ENCODE data around the gene MVB12B. TPM values are rescaled to one million over a fixed set of nuclear protein-coding genes. Genes with fewer than 3 reads are reported as not detected.

Gene MVB12B
- total RNA-seq, 1 donor from 2014 or later = 28.5 TPM

DNA sequence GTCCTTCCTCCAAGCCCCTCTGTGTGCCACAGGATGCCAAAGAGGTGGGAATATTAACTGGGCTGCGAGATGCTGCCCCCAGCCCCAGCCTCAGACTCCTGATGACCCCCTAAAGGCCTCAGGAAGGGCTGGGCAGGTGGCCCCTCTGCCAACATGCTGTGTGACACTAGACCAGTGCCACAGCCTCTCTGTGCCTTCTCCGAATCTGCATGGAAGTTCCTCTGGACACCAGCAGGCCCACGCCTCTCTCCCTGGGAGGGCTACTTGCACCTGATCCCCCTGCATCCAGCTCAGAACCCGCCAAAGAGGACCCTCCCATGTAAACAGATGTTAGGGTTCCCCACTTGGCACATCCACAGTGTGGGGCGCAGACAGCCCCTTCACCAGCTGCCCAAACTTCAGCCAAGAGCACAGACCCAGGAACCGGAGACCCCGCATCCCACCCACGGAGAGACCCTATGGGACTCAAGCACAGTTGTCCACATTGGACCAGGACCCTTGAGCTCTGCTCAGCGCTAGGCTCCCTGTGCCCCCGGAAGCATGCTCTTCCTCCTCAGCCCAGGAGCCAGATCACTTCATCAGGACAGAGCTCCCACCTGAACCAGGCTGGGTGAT lies 195.5 kb downstream of the MVB12B start:
- no peak for FAIRE-seq

DNA sequence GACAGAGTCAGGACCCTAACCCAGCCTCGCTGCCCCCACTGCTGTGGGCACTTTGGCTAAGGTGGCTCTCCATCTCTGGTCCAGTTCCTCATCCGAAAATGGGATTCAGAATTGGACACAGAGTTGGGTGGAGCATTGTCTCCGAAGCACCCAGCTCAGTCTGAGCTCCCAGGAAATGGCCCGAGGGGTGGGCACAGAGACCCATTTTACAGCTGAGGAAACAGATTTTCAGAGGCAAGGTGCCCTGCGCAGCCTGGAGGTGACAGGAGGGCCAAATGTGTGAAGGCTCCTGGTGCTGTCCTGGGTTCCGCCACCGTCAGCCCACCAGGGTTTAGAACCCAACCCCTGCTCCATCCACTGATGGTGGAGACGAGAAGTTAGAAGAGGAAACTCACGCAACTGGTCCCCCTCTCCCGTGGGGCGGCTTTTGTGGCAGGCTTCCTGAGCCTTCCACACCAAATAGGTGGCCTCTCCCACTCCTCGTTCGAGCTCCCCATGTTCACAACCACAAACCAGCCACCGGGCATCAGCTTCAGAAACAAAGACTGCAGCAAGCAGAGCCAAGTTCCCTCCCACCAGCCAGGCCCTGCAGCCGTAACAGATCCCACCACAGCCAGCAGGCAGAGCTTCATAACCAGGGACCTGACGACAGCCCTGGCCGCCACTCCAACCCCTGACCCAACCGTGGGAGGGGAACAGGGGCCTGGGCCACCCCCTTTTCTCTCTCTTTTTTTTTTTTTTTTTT lies 196.2 kb downstream of the MVB12B start:
- DNase-seq (ENCODE audit: low spot score in 2 of 2) = no peak

More for the DNA sequence above, 195.5 kb downstream of the MVB12B start:
- DNase-seq (ENCODE audit: low spot score in 2 of 2) = no peak

DNA sequence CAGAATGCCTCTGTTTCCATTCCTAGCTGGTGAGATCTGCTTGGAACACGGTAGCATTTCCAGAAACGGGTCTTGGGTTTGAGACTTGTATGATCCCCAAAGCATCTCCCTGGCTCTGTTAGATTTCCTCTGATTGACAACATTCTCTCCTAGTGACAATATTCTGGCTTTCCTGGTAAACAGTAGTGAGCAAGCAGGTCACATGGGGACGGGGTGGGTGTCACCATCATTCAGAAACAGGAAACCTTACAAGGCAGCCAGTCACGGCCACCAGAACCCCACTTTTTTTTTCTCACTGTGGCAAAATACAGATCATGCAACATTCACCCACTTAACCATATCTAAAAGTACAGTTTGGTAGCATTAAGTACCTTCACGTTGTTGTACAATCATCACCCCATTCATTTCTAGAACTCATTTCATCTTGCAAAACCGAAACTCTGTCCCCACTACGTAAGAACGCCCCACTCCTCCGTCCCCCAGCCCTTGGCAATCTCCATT lies 197.0 kb downstream of the MVB12B start:
- no peak for FAIRE-seq

More for the DNA sequence above, 196.2 kb downstream of the MVB12B start:
- FAIRE-seq = no peak

DNA sequence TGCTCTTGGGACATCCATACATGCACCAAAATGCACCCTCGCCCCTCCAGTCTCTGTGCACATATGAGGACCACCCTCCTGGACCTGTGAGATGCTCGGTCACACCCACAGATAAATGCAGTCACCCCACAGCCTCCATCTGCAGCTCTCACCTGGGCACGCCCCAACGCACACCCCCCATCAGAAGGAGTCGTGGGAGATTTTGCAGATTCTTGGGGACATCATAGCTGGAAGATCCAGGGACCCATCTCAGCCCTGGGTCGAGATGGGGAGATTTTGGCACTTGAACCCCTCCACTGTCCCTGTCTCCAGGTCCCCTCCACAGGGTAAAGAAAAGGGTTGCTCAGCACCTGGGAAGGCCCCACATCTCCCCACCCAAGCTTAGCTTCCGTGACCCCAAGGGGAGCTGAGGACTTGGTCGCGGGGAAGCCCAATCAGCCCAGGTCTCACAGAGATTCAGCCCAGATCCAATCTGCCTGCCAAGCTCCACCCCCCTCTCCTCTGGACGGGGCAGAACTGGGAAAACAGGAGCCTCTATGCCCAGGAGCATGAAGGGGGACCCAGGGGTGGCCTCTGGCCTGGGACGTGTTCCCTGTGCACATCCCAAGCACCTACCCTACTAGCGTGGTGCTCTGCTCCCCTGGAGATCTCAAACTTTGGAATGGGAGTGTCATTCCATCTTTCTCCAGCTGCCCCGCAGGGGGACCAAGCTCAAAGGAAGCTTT lies 197.9 kb downstream of the MVB12B start:
- no peak for DNase-seq (ENCODE audit: low spot score in 2 of 2)
- no peak for FAIRE-seq

More for the DNA sequence above, 197.0 kb downstream of the MVB12B start:
- no peak for DNase-seq (ENCODE audit: low spot score in 2 of 2)

DNA sequence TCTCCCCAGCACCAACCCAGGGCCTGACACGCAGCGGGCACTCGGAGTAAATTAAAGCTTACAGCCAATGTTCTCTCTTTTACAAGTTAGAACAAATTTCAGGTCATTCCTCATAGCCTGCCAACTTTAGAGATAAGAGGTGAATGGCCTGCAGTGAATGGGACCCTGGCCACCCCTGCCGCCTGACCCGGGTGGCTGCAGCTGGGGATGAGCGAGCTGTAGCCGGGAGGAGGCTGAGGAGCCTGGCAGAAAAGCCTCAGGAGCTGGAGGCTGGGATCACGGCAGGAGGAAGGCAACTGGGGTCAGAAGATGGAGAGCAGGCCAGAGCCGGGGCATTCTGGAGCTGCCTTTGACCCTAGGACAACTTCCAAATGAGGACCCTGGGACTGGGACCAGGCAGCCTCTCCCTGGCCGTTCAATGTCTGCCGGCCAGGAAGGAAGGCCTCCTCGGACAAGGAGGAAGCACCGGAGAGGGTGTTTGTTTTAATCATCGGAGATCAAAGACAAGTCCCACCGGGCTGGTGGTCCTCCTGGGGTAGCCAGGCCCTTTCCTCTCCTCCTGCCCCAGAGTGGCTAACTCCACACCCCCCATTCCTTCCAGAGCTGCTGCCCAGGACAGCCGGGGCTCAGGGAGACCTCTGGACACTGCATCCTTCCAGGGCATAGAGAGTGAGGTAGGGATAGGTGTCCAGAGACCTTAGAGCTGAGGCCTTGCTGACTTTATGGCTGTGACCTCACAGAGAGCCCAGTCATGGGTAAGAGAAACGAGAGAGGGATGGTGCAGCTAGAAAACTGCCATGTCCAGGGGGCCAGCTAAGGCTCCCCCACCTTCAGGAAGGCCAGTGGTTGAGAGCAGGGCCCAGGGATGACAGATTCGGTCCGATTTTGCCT lies 199.8 kb downstream of the MVB12B start:
- no peak for FAIRE-seq
- DNase-seq (ENCODE audit: low spot score in 2 of 2) = no peak

DNA sequence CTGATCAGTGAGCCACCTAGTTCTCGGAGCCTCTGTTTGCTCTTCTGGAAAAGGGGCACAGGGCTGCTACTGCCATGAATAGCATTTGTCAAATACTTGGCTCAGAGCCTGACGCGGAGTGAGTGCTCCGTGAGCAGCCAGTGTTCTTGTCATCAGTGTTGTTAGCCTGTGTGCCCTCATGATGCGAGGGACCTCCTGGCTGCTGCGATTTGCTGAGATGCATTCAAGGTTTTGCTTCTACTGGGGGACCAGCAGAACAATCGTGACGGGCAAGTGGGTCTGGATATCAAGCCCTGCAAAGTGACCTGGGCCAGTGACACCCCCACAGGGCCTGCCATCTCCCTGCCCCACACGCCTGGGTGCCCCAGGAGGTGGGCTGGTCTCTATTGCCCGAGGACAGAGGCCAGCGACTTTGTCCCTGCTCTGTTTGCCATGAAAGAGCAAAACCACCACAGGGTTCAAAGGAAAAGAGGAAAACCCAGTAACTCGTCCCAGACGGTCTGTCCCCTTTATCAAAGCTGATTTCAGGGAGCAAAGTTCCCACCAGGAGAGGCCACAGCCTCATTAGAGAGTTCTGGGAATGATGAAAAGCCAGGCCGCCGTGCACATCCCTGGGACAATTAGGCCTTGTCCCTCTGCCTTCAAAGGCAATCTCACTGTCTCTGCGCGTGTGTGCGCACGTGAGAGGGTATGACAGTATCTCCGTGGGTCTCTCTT lies 200.6 kb downstream of the MVB12B start:
- DNase-seq (ENCODE audit: low spot score in 2 of 2) = no peak
- FAIRE-seq = no peak

DNA sequence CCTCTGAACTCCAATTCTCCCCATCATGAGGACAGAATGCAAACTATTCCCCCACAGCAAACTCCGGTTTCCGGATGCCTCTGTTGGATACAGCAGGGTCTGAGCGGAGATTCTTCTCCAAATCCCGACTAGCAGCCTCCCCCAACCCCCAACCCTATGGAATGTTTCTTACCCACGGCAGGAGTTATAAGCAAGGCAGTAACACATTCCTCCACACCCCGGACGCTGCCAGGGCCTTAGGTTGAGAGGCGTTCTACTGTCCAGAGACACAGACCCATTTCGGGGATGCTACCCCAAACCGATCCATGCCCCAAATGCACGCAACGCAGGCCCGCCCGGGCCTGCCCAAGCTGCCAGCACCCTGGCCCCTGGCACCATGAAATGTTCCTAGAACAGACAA lies 201.5 kb downstream of the MVB12B start:
- DNase-seq (ENCODE audit: low spot score in 2 of 2) (no peak), FAIRE-seq (no peak)

DNA sequence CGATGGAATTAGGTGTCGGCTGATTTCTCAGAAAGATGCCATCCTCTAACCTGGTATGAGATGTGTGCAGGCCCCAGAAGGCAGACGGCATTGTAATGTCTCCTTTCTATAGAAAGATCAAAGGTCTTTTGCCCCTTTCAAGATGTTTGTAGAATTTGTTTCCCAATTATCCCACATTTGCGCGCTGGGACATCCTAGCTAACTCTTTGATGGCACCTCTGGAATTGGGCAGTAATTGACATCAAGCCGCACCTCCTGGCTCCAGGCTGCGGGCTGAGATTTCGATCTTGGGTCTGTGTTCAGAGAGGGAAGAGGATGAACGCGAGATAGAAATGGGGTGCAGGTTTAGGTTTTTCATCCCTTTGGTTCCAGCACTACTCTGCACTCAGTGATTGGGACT lies 202.3 kb downstream of the MVB12B start:
- no peak for DNase-seq (ENCODE audit: low spot score in 2 of 2)
- no peak for FAIRE-seq

DNA sequence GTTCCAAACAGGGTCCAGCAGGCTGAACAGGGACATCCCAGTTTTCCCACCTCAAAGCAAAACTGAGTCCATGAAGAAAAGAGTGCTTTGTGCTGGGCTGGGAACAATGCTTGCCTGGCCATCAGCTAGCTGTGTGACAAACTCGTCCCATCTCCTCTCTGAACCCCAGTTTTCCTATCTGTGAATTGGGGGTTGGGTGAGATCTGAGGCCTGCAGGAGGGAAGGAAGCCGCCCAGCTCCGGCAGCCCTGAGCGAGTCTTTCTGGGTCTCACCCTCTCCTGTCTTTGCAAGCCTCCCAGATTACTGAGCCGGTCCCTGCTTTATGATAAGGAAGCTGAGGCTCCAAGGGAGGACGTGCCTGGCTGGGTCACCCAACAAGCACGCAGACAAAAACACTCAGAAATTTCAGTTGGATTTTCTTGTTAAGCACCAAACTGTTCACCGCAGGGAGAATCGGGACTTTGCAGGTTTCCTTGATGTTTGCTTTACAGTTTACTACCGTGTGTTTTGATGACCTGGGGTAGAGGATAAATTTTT lies 204.5 kb downstream of the MVB12B start:
- DNase-seq (ENCODE audit: low spot score in 2 of 2) = no peak
- no peak for FAIRE-seq

DNA sequence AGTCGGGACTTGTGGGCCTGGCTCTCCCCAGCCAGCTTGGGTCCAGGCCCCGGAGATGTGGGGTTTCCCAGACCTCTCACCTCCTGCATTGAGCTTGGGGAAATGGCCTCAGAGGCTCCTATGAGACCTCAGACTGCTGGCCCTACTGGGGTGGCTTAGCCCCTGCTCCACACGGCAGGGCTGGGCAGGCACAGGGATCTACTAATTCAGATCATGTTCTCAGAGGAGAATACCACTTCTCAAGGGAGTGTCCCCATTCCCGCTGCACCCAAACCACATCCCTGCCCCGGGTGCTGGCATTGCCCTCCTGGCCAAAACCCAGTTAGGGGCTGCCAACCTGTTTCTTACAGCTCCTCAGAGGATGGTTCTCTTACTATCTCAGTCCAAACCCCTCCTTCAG lies 205.0 kb downstream of the MVB12B start:
- no peak for DNase-seq (ENCODE audit: low spot score in 2 of 2)
- no peak for FAIRE-seq

DNA sequence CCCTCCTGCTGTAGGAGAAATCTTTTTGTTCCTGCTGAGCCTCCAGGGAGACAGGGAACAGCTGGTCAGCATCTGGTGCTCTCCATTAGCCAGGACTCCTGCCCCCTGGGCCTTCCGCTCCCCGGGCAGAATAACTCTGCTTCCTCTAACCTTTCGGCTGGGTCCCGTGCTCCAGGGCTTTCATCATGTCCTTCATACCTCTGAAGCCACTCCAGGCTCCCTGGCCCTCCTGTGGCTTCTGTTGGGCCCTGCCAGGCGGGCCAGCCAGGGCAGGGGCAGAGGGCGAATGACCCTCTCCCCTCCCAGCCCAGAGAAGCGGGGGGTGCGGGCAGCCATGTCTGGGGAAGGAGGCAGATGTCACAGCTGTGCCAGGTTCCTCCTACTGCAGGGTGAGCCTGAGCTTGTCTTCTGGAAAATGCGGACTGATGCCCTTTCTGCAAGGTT lies 205.4 kb downstream of the MVB12B start:
- FAIRE-seq (no peak), DNase-seq (ENCODE audit: low spot score in 2 of 2) (no peak)

DNA sequence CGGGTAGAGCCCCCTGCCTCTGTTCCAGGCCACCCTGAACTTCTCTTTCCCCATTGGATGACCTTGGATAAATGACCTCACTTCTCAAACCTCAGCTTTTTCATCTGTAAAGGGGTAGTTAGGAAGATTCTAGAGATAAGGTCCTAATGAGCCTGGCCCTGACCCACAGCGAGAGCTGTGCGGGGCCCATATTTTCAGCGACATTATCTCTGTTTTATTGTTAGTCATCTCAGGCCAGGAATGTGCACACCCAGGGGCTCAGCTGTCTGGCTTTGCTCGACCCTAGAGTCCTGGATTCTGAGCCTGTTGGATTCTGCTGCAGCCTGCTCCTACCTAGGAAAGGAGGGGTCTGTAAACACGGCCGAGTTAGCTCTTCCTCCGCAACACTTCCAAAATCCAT lies 205.9 kb downstream of the MVB12B start:
- no peak for DNase-seq (ENCODE audit: low spot score in 2 of 2)
- no peak for FAIRE-seq

DNA sequence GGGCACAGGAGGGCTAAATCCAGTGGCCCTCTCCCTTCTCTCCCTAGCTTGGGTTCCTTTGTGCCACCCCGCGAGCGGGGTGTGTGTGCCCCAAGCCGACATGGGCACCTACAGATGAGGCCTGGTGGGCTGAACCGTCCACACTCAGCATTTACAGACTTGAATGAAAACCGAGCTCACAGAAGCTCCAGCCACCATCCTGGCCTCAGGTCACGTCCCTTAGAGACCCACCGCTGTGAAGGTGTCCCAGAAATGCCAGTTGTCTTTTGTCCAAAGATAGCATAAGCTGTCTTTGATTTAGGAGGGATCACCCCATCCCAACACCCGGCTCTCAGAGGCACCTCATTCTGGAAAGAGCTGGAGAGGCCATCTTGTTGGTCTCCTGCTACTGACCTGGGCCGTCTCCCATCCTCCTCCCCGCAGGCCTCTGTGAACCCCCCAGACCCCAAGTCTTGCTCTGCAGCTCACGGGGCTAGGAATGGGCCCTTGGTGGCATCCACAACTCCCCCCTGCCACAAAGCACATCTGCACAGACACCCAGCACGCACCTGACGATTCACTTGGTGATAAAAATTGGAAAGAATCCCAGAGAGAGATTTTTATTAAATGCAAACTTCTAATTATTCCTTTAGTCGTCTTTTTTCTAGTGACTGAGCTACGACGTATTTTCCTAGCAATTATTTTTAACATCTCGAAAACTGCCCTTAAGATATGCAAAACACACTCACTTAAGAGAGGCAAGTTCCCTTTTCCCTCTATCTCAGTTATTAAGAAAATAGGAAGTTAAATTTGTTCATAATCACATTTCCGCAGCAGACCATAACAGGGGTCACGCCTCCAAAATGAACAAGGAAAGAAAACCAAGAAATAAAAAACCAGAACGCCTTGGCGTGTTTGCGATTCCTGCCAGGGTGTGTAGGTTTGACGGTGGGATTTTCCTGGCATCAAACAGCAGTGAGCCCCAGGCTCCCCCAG lies 206.6 kb downstream of the MVB12B start:
- DNase-seq (ENCODE audit: low spot score in 2 of 2) (no peak), FAIRE-seq (no peak)

DNA sequence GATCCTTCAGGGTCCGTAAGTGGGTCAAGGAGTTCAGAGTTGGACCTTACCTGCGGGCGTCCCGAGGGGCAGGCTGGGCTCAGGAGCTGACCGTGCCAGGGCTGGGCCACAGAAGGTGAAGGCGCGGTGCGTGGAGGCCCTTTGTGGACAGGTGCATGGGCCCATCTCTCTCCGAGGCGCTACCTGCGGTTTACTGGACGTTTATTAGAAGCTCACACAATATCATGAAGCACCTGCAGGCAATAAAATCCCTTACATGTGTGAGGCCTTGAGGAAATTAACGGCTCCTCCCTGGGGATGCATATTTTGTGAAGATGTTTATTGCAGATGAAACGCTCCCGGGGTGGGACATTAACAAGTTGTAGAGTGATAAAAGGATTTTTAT lies 207.3 kb downstream of the MVB12B start:
- DNase-seq (ENCODE audit: low spot score in 2 of 2) = no peak

DNA sequence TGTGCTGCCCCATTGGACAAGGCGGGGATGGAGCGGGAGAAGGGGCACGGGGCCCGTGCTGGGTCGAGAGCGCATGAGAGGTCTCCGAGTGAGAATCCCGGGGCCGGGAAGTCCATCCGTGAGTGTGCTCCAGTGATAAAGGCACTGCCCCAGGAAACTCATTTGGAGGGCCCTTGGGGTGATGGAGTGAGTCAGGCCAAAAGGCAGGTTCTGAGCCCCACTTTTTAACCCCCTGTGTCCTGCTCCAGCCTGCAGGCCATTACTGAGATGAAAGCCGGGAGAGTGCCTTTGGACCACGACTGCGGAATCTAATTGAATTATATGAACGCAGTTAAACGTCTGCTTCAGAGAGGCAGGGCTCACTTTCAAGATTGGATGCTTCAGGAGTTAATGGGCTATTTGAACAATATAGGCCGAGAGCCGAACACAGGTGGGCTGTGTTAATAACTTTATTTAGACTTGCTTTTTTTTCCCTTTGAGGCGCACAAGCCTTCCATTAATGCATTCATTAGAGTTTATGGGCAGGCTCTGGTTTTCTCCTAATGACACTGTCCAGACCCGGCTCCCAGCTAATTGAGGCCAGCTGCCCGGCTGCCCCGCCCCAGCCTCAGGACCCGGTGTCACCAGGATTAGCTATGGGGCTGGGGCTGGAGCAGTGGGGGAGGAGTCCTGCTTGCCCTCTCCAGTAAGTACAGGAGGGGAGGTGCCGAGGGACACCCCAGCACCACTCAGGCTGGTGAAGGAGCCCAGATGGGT lies 208.0 kb downstream of the MVB12B start:
- FAIRE-seq (no peak), DNase-seq (ENCODE audit: low spot score in 2 of 2) (no peak)

More for the DNA sequence above, 207.3 kb downstream of the MVB12B start:
- FAIRE-seq = no peak

DNA sequence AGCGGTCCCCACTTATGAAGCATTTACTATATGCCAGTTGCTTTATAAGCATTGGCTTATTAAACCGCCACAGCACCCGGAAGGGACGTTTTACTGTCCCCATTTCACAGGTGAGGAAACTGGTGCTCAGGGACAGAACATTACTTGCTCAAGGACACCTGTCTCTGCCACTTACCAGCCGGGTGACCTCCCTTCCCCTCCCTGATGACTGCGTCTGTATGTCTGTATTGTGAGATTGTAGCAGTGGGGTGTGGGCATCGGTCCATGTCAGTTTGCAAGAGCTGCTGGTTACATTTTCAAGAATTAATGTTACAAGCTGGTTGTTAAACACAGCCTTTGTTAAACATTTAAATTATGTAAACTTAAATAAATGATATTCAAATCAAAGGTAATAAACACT lies 209.5 kb downstream of the MVB12B start:
- no peak for DNase-seq (ENCODE audit: low spot score in 2 of 2)
- no peak for FAIRE-seq

DNA sequence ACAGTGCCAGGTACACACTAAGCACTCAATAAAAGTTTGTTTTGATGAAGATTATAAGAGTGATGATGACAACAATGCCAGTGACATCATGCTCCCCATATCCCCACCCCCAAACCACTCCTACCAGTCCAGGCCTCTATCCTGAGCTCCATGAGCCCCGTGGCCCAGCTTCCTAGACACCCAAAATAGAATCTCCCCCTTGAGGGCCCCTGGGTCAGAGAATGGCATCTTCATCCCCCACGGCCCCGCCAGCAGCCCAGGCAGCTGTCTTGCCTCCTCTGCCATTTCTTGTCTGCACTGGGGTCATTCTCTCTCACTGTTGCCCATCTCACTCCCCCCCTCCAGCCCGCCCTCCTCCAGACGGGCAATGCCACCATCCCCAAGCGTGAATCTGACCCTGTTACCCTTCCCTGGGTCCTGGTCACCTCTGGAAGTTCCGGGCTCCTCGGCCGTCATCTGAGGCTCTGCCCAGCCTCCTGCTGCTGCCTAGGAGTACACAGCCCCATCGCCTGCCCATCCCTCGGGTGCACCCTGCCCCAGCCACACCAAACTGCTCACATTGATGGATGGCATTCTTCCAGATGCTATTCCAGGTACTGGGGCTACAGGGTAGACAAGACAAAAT lies 210.3 kb downstream of the MVB12B start:
- no peak for DNase-seq (ENCODE audit: low spot score in 2 of 2)
- FAIRE-seq = no peak

Measured in frontal cortex (tissue), 4 donors.